ENCODE measurements around the gene STOM. TPM values are rescaled to one million over a fixed set of nuclear protein-coding genes. Genes with fewer than 3 reads are reported as not detected.
"Not testable (repeated sequence)": the region's sequence is repeated elsewhere in the genome, so short reads cannot be mapped to it uniquely, and the experiment has no call there.

STOM gene
- polyA plus RNA-seq, 1 of the 3 experiments (the other 2 are of a cell fraction) = 40.5 TPM

DNA sequence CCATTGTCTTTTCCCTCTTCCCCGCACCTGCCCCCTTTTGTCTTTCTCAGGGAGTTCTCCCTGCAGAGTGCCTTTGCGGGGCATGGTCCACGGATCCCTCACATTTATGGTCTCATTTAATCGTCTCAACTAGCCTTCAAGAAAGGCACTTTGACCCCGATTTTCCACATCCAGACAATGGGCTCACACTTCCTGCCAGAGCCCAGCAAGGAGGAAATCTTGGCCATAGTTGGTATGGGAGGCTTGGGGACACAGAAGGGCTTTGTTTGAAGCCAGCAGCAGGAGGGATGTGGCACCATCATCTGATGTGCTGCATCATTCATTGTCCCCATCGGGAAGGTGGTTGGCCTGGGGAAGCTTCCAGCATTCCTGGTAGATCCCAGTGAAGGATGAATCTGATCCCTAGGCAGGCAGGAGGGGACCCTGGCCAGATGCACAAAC is 77.2 kb downstream of the STOM start:
- no peak overlapping the region for H3K27ac ChIP-seq (ENCODE audit: low read depth in 2 of 2, low read length in 1 of 2)
- WGBS (ENCODE audit: low lambda C conversion rate) = 89% methylated on average over 5 of the region's 6 CpGs
- H3K36me3 ChIP-seq (replicated peaks in 1 of 2; ENCODE audit: control insufficient read depth in 1 of 2, insufficient read depth in 2 of 2, low read length in 1 of 2) = peaks cover 0 to 7% of the 10 kb centered on the region in 2 experiments
- no peak for DNase-seq
- peaks cover 15% of the 10 kb centered on the region for H3F3A ChIP-seq (replicated peaks; ENCODE audit: insufficient read depth)
- no peaks in the 10 kb centered on the region for H3K9me3 ChIP-seq
- no peak overlapping the region for H3K4me3 ChIP-seq (ENCODE audit: low read depth in 2 of 2, low read length in 1 of 2)
- no peak overlapping the region for H3K4me2 ChIP-seq
- H3K4me1 ChIP-seq (ENCODE audit: control insufficient read depth in 1 of 2, insufficient read depth in 2 of 2, low read depth in 1 of 2, low read length in 1 of 2) = peaks cover 17 to 26% of the 10 kb centered on the region in 2 experiments; a peak in 3 of 4 replicates
- ChIA-PET CTCF (interaction anchor here (1.2 to 3.9 kb wide), 4 partner anchors 14 to 79 kb away, joined by 3 to 20 read pairs (median 4); no protein-coding TSS in a partner anchor), POLR2A (no interaction called here)
- TF ChIP-seq TCF12 (IDR thresholded peaks at IDR 0.05) (no peak), GATA2 (CRISPR knock-in tag; IDR thresholded peaks at IDR 0.05) (no peak), EP300 (IDR thresholded peaks at IDR 0.05; ENCODE audit: borderline replicate concordance in 1 of 2, low read depth in 1 of 2, low read length in 1 of 2) (no peak), MXI1 (IDR thresholded peaks at IDR 0.05; ENCODE audit: low read depth, low read length) (no peak), JUND (IDR thresholded peaks at IDR 0.05) (no peak), NRF1 (IDR thresholded peaks at IDR 0.05; ENCODE audit: low read depth, low read length) (no peak), FOXM1 (IDR thresholded peaks at IDR 0.05; ENCODE audit: low read depth) (no peak), MEF2A (IDR thresholded peaks at IDR 0.05; ENCODE audit: borderline replicate concordance, low read depth) (no peak), SIN3A (IDR thresholded peaks at IDR 0.05; ENCODE audit: borderline replicate concordance, low read depth, low read length) (no peak), RAD21 (IDR thresholded peaks at IDR 0.05; ENCODE audit: low read length) (no peak), RFX5 (IDR thresholded peaks at IDR 0.05; ENCODE audit: low read length) (no peak), RXRA (IDR thresholded peaks at IDR 0.05; ENCODE audit: borderline replicate concordance, low read depth) (no peak), SMC3 (IDR thresholded peaks at IDR 0.05; ENCODE audit: low read depth, low read length) (no peak), TEAD4 (IDR thresholded peaks at IDR 0.05; ENCODE audit: borderline replicate concordance, insufficient read depth) (no peak)
- TF ChIP-seq, protein P1, sequence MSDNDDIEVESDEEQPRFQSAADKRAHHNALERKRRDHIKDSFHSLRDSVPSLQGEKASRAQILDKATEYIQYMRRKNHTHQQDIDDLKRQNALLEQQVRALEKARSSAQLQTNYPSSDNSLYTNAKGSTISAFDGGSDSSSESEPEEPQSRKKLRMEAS (IDR thresholded peaks at IDR 0.05; ENCODE audit: low read depth) = no peak
- peaks cover 6% of the 10 kb centered on the region; the same call in 1 of the 2 replicates for H3K79me2 ChIP-seq (ENCODE audit: insufficient read depth)
- H4K20me1 ChIP-seq (ENCODE audit: insufficient read depth) = no peaks in the 10 kb centered on the region
- H2AFZ ChIP-seq (ENCODE audit: low read depth) = no peak overlapping the region
- H3K9me2 ChIP-seq = no peaks in the 10 kb centered on the region
- H3K9ac ChIP-seq = no peak overlapping the region
- H3K27me3 ChIP-seq (ENCODE audit: insufficient read depth) = no peaks in the 10 kb centered on the region

DNA sequence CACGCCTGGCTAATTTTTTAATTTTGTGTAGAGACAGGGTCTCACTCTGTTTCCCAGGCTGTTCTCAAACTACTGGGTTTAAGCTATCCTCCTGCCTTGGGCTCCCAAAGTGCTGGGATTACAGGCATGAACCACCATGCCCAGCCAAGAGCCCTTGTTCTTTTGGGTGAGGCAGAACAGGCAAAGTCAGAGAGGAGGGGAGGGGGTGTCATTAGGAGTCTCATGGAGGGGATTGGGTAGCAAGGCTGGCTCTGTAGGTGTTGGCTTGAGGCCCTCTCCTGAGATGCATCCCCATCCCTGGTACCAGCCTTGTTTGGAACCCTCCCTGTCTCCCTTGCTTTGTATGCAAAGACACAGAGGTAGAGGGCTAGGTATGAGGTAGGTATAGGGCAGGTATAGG is 78.0 kb downstream of the STOM start:
- Histone ChIP-seq H3K27ac (ENCODE audit: low read depth in 2 of 2, low read length in 1 of 2) (no peak overlapping the region), H3K9me2 (no peaks in the 10 kb centered on the region), H3K27me3 (ENCODE audit: insufficient read depth) (no peaks in the 10 kb centered on the region), H3K9me3 (no peaks in the 10 kb centered on the region), H4K20me1 (ENCODE audit: insufficient read depth) (no peaks in the 10 kb centered on the region), H2AFZ (ENCODE audit: low read depth) (no peak overlapping the region), H3K4me3 (ENCODE audit: low read depth in 2 of 2, low read length in 1 of 2) (no peak overlapping the region), H3K4me1 (ENCODE audit: control insufficient read depth in 1 of 2, insufficient read depth in 2 of 2, low read depth in 1 of 2, low read length in 1 of 2) (peaks cover 17 to 33% of the 10 kb centered on the region in 2 experiments; a peak in 3 of 4 replicates), H3K4me2 (no peak overlapping the region), H3F3A (replicated peaks; ENCODE audit: insufficient read depth) (peaks cover 7% of the 10 kb centered on the region), H3K79me2 (ENCODE audit: insufficient read depth) (peaks cover 8% of the 10 kb centered on the region; the same call in 1 of the 2 replicates), H3K36me3 (replicated peaks in 1 of 2; ENCODE audit: control insufficient read depth in 1 of 2, insufficient read depth in 2 of 2, low read length in 1 of 2) (peaks cover 0 to 8% of the 10 kb centered on the region in 2 experiments), H3K9ac (no peak overlapping the region)
- TF ChIP-seq RAD21 (IDR thresholded peaks at IDR 0.05; ENCODE audit: low read length) (no peak), TAF1 (IDR thresholded peaks at IDR 0.05; ENCODE audit: borderline replicate concordance, low read depth, low read length) (no peak), GABPA (IDR thresholded peaks at IDR 0.05; ENCODE audit: low read depth) (no peak), TCF12 (IDR thresholded peaks at IDR 0.05) (no peak), GATA2 (CRISPR knock-in tag; IDR thresholded peaks at IDR 0.05) (no peak), NFIC (IDR thresholded peaks at IDR 0.05; ENCODE audit: borderline replicate concordance) (no peak)
- TF ChIP-seq, protein P2, sequence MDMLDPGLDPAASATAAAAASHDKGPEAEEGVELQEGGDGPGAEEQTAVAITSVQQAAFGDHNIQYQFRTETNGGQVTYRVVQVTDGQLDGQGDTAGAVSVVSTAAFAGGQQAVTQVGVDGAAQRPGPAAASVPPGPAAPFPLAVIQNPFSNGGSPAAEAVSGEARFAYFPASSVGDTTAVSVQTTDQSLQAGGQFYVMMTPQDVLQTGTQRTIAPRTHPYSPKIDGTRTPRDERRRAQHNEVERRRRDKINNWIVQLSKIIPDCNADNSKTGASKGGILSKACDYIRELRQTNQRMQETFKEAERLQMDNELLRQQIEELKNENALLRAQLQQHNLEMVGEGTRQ (IDR thresholded peaks at IDR 0.05; ENCODE audit: borderline replicate concordance, low read depth, low read length) = no peak
- CTCF ChIA-PET = interaction anchor here (1.1 to 1.7 kb wide), 3 partner anchors 14 to 79 kb away, joined by 3 to 5 read pairs (median 4); no protein-coding TSS in a partner anchor
- POLR2A ChIA-PET = no interaction called here
- no peak for DNase-seq
- WGBS (ENCODE audit: low lambda C conversion rate) = 93% methylated on average over 1 of the region's 1 CpG

DNA sequence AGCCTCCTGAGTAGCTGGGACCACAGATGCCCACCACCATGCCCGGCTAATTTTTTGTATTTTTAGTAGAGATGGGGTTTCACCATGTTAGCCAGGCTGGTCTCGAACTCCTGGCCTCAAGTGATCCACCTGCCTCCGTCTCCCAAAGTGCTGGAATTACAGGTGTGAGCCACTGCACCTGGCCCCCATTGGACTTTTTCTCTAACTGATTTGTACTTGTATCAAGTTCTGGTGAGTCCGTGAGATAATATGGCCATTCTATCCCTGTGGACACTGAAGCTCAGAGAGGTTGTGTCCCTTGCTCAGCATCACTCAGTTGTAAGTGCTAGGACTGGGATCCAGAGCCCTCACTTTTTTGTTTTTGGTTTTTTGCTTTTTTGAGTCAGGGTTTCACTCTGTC is 78.5 kb downstream of the STOM start:
- H3K4me2 ChIP-seq = not testable (repeated sequence)

More for the DNA sequence above, 78.5 kb downstream of the STOM start:
- H3K79me2 ChIP-seq (ENCODE audit: insufficient read depth); H3K27me3 ChIP-seq (ENCODE audit: insufficient read depth); H3K4me3 ChIP-seq (ENCODE audit: low read depth in 2 of 2, low read length in 1 of 2); H3K27ac ChIP-seq (ENCODE audit: low read depth in 2 of 2, low read length in 1 of 2); H3F3A ChIP-seq (replicated peaks; ENCODE audit: insufficient read depth); H3K9me3 ChIP-seq; H3K9ac ChIP-seq; H3K36me3 ChIP-seq (replicated peaks in 1 of 2; ENCODE audit: control insufficient read depth in 1 of 2, insufficient read depth in 2 of 2, low read length in 1 of 2); DNase-seq; H2AFZ ChIP-seq (ENCODE audit: low read depth); H4K20me1 ChIP-seq (ENCODE audit: insufficient read depth); POLR2A ChIA-PET; H3K9me2 ChIP-seq: not testable (repeated sequence)
- CTCF ChIA-PET = interaction anchor here (0.7 to 1.1 kb wide), 2 partner anchors 13 to 32 kb away, joined by 3 to 4 read pairs; no protein-coding TSS in a partner anchor
- 80% methylated on average over 4 of the region's 4 CpGs for WGBS (ENCODE audit: low lambda C conversion rate)
- peaks cover 17 to 37% of the 10 kb centered on the region in 2 experiments; a peak in 3 of 4 replicates for H3K4me1 ChIP-seq (ENCODE audit: control insufficient read depth in 1 of 2, insufficient read depth in 2 of 2, low read depth in 1 of 2, low read length in 1 of 2)
